GM19023 (cell line): Measurements from ENCODE around the gene SLC7A14.

ENCODE experiments used
- ATAC-seq: cut with Tn5 transposase; IDR thresholded peaks from one replicate; pipeline ENCODE4 v1.9.1; 2021; ENCODE audit warnings: mild to moderate bottlenecking, moderate library complexity; ENCODE audit not compliant: unreplicated experiment

SLC7A14 gene

DNA sequence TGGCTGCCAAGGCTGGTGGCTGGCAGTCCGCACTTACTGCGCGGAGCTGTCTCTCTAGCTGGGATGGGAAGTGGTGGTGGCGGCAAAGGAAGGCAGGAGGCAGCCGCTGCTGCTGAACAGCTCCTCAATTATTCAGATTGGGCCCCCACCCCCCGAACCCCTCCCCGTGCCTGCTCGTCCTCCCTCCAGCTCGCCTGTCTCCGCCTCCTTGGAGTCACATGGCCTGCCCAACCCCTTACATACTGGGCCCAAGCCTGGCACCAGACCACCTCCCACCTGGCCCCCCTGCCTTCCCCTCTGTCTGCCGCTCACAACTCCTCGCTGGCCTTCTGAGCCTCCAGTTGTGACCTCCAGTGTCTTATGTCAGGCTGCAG, at the start of gene SLC7A14:
SLC7A14 (minus strand) TSS at position 139 of the 374 bp plus-strand sequence. CDS start 59,139 bp downstream, outside the sequence.
- no peak for ATAC-seq

DNA sequence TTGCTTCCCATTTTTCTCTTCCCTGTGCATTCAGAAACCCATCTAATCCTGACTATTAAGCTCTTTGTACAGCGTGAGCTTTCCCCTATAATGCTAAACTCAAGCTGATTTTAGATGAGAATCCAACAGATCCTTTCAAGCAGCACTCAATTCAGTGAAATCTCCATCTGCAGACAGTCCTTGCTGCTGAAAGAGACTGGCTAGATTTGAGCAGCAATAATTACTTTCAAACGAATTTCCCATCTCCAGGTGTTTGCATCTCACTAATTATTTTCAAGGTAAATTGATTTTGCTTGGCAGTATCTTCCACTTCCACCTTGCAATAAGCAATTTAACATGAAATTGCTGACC, 49.5 kb upstream of the SLC7A14 start:
- no peak for ATAC-seq

DNA sequence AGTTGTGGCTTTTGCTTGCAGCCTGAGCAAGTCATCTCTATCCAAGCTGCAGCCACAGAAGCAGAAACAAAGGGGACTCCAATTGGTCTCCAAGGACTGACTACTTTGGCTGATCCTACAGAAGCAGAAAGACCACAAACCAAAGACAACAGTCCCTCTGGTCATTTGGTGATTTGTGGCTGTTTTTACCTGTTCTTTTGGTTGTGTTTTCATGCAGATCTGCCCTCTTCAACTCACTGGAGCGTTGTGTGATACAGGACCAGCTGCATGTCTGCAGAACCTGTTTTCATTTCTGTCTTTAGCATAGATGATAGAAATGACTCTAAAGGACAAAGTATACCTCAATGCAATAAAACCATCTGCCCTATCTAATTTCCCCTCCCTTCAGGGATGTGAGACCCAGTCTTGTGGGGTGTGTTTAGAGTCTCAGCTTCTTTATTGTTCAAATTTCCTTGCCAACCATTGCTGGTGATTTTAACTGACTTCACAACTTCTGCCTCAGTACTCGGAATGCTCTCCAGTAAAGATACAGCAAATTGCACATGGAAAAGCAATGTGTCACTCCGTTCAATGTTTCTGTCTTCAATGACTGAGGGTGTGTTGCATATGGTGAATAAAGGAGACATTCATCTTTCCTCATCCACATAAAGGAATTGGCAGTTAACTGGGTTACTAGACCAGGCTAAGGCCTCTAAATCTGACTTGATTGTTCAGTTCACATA, 48.9 kb upstream of the SLC7A14 start:
- ATAC-seq, result peak; percentile 69

DNA sequence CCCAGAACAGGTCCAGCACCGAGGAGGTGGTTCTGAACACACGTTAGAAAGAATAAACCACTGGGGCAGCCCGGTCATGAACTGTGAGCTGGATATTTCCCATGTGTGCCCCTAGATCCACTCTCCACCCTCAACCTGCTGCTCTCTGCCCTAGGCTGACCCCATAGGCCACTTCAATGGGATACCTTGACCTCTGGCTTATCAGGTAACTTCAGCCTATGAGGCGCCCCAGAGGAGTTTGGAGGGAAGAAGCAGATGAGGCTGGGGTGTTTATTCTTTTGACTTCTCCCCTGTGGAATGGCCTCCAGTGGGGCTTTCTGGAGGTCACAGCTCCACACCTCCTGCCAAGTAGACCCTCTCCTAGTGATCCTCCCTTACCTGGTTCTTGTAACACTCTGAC, 47.7 kb upstream of the SLC7A14 start:
- no peak for ATAC-seq

DNA sequence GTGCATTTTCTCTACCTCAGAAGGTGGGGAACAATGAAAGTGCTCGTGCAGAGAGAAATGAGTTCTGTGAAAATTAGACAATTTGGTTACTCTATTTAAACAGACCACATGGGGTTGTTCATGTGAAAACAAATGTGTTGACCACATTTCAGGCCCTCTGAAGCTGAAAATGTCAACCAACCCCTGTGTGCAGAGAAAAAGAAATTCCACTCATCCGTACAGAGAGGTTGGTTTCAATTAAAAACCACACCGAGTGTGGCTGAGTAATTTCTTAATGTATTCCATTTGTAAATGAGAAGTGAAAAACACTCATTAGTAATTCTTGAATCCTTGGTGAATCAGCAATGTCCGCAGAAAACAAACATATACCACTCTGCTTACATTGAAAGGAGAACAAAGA, 46.9 kb upstream of the SLC7A14 start:
- peak; percentile 72 for ATAC-seq

DNA sequence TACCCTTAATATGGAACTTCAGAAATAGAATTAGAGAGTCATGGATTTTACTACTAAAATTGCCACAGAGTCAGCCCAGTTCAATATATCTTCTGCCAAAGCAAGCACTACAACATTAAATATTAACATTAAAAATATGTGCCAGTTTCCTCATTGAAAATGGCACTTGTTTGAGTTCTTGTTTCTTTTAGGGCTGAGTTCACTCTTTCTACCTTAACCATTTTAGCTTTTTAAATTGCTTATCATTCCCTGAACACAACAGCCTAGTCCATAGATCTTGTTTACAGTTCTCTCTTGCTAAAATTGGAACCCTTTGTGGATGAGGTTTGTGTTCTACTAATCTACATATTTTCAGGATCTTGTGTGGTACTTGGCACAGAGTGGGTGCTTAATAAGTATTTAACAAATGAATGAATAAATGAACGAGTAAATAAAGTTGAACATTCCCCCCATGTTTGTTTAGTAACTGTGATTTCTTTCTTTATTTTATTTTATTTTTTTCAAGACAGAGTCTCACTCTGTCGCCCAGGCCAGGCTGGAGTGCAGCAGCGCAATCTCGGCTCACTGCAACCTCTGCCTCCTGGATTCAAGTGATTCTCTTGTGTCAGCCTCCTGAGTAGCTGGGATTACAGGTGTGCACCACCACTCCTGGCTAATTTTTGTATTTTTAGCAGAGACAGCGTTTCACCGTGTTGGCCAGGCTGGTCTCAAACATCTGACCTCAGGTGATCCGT, 46.0 kb upstream of the SLC7A14 start:
- ATAC-seq, result no peak

DNA sequence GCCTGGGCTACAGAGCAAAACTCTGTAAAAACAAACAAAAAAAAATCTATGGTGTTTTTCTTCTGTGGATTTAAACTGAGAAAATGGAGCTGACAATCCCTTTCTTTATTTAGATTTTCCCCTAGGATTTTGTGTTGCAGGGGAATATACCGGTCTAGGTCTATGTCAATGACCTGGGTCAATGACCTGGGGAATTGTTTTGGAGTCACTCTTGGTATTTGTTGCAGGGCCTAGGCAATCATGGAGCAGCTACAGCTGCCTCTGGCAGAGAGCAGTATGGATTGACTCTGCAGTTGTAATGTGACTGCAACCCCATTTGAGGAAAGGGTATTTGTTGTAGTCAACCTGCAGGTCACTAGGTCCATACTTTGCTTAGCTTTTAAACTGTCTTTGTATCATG, 37.6 kb upstream of the SLC7A14 start:
- no peak for ATAC-seq

DNA sequence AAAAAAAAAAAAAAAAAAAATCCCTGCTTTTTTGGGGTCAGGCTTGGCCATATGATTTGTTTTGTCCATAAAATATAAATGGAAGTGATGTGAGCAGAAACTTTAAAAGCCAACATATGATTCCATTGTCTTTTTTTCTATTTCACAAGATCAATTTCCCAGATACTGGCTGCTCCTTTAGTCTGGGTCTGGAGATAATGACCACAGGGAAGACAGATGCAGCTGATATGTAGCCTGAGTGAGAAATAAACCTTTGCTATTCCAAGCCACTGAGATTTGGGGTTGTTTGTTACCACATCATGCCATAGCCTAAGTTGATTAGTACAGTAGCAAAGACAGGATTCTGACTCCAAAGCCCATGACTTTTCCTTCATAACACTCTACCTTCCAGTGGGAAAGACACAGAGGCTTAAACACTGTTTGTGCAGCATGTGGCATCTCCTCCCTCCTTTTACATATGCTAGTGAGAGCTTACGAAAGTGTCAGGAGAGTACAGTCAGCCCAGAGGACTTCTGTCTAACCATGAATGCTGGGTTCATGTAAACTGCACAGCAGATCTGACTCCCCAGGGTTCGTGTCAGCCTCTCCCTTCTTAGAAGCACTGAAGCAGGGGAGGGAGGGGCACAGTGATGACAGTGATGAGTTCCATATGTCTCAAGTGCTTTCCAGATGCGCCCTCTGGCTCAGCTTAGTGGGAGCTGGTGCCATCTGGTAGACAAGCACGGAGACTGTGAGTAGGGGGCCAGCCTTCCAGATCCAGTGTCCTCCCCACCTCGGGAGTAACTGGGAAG, 36.7 kb upstream of the SLC7A14 start:
- ATAC-seq, result no peak

DNA sequence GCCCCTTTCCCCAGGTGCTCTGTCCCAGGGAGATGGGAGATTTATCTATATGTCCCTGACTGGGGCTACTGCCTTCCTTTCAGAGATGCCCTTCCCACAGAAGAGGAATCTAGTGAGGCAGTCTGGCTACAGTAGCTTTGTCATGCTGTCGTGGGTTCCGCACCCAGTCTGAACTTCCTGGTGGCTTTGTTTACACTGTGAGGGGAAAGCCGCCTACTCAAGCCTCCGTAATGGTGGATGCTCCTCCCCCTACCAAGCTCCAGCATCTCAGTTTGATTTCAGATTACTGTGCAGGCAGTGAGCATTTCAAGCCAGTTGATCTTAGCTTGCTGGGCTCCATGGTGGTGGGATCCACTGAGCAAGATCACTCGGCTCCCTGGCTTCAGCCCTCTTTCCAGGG, 35.4 kb upstream of the SLC7A14 start:
- no peak for ATAC-seq

DNA sequence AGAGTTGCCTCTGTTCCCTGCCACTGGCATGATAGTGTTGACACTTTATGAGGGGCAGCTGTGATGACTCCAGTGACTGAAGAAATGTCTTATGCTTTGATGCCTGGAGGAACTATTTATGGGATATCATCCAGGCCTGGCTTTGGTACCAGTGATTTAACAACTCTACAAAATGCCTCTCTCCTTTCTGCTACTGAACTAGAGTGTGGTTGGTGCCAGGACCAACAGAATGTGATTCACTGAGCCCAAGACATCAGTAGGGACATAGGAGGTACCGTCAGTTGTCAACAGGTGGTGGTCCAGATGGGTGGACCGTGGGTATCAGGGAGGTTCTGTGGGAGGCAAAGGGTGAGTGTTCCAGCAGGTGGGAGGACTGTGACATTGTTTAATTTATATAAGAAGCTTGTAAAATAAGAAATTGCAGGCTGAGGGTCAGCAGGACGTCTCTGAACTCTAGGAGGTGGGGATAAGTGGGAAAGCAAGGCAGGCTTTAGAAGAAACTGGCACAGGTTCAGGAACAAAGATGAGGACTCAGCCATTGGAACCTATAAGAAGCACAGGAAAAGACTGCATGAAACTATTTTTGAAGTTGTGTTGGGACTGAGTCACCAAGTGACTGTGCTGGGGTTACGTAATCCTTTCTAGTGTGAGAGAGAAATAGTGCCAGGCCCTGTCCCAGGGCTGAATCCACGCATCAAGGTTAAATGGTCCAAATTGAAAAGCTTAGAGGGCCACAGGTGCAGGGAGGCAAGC, 28.5 kb upstream of the SLC7A14 start:
- ATAC-seq, result no peak

DNA sequence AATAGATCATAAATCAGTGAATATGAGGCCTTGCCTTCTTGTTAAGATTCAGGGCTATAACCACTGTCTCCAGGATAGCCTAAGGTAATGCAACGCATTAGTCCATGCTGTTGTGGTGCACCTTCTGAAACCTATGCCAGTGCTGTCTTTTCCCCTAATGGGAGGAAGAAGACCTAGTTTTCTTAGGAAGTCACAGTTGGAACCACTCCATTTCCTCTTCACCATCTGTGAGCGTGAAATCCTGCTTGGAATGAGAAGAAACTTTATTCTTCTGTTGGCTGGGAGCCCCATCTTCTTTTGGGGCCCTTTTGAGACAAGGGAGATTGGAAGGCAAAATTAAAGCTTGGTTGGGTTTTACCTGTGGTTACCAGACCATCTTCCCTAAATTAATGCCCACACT, 25.9 kb upstream of the SLC7A14 start:
- no peak for ATAC-seq

DNA sequence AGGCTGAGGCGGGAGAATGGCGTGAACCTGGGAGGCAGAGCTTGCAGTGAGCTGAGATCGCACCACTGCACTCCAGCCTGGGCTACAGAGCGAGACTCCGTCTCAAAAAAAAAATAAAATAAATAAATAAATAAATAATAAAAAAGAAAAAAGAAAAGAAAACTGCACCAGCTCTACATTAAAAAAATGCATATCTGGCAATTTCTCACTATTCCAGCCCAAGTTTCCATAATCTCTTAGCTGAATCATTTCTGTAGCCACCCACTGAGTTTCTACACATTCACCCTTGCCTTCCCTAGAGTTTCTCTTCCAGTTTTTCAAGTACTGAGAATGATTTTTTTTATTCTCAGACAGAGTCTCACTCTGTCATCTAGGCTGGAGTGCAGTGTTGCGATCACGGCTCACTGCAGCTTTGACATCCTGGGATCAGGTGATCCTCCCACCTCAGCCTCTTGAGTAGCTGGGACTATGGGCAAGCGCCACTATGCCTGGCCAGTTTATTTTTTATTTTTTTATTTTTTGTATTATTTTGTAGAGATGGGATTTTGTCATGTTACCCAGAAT, 24.5 kb upstream of the SLC7A14 start:
- ATAC-seq, result no peak

DNA sequence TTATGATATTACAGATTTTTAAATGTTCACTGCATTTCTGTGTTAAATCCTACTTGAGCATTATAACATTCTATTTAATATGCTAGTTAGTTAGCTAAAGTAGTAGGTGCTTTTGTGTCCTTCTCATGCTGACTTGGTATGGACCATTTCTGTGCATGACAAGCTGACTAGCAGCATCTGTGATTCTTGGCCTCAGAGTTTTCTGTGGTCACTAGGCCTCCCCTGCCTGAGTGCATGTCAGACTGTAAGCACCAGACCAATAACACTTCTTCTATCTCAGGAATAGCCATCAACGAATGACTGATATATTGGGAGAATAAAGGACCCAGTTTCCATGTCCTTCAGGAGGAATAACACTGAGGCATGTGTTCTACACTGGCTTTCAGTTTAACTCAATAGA, 22.6 kb upstream of the SLC7A14 start:
- ATAC-seq, result no peak

DNA sequence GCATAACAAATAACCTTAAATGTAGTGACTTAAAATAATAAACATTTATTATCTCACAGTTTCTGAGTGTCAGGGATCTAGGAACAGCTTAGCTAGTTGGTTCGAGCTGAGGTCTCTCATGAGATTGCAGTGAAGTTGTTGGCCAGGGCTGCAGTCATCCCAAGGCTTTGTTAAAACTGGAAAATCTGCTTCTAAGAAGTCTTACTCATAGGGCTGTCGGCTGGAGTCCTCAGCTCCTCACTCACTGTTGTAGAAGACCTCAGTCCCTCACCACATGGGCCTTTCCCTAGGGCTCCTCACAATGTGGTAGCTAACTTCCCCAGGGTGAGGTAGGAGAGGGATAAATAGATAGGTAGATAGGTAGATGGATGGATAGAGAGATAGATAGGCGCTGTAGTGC, 20.8 kb upstream of the SLC7A14 start:
- ATAC-seq, result no peak

DNA sequence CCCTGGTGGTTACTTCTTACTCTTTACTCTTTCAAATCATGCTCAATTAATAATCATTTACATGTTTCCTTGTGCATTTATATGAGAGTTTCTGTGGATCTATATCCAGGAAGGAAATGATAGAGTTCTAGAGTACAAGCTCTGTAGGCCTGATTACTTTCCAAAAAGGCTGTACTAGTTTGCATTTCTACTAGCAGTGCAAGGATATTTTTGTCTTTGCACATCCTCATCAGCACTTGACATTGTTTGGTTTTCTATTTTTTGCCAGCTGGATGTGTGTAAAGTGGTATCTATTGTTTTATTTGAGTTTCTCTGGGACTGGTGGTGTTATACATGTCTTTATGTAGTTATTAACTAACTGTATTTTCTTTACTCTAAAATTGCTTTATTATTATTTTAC, 19.6 kb upstream of the SLC7A14 start:
- ATAC-seq, result no peak

DNA sequence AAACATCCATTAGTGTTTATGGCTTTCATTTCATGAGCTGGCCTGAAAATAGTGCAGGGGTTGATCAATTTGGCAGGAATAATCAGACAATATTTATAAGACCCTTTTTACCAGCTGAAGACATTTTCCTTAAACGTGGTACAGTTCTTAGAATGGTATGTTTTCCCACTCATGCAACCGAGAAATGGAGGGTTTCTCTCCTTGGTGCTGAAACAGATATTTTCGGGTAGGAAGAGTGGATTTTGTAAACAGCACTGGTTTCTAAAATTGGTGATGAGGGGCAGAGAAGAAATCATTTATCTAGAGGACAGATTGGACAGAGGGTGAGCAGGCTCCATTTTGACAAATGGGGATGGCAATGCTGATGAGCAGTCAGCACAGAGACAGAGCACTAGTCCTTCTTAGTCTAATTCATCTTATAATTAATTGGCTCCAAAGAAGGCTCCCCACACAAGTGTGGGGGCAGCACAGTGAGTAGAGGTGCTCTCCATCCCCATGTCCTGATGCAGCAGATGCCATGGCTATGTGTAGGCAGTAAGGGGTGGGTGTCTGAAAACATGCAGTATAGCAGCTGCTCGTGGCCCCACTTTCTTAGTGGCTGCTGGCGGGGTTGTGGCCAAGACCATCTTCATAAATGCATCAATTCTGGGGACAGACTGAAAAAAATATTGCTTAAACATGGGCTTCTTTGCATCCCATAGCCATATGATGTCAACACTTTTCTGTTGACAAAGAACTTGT, 18.1 kb upstream of the SLC7A14 start:
- no peak for ATAC-seq

DNA sequence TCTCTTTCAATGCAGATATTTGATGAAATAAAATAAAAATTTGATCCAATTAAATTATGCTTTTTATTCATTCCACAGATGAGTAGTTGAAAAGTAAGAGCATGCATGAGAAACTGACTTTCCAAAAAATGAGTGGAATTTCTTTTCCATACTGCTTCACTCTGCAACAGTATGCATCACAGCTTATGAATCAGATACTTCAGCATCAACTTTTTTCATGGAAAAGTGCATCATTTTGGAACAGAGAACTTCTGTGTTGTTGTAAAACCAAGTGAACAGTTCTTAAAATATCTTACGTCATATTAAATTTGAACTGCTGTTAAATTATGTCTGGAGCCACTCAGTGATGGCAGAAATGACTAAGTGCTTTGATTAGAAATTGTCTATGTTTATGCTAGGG, 16.7 kb upstream of the SLC7A14 start:
- ATAC-seq, result no peak

DNA sequence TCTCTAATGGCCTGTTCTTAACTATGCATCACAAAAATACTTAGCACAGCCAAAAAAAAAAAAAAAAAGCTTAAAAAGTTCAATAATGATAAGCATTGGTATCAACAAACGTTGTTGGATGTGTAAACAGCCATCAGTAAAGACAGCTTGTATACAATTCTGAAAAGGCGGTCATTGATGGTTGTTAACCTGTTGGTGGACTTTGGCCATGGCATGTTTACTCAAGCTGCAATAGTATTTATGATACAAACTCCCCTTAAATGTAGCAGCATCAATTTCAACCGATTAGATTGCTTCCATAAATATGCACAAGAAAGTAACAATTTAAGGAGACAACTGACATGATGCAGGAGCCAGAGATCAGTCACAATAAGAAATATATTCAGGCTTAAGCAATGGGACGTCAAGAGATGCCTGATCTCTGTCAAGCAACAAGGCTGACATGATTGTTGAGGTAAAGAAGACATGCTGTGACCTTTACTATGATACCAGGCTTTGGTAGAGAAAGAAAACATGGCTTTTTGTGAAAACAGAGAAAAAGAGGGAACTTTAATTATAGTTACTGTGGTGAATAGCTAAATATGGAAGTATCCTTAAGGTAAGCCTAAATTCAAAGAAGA, 14.2 kb upstream of the SLC7A14 start:
- ATAC-seq, result no peak

DNA sequence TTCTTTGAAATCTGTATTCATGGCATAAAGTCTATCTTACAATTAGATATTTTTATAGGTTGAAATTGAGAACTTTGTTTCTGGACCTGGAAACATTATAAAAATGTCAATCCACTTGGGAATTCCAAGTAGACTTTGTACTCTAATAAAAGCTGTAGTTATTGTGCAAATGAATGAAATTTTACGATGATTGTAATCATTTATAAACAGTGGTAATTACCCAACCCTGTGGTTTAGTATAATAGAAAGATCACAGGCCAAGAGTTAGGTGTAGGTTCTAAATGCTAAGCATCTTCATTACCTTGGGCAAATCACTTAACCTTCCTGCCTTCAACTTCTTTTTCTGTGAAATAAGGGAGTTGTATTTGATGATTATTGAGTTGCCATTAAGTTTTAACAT, 13.2 kb upstream of the SLC7A14 start:
- ATAC-seq, result no peak

DNA sequence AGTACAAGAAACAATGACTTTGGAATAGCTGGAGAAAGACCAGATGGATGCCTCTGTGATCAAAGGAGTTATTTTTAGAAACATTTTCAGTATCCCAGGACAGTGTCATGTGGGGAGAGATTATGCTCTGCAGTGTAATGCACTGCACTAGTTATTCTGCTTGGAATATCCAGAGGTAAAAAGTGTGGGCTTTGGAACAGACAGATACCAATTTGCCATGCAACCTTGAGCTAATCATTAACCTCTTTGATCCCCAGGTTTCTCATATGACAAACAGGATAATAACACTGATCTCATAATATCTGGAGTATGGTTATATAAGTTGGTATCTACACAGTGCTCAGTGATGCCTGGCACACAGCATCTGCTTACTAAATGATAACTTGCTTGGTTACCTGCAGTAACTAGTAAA, 12.2 kb upstream of the SLC7A14 start:
- no peak for ATAC-seq
